ENCODE measurements around the gene TACR2. TPM values are rescaled to one million over a fixed set of nuclear protein-coding genes. Genes with fewer than 3 reads are reported as not detected.

The TACR2 gene
- total RNA-seq, 4 donors from 2014 or later, result 0.25 to 1.2 (median 0.63) TPM

GRCh38 chr10:69425511-69426298, 9.0 kb upstream of the TACR2 start:
- Histone ChIP-seq H3K9me3 (no peaks in the 10 kb centered on the region), H3K4me3 (no peak overlapping the region), H3K36me3 (no peaks in the 10 kb centered on the region), H3K27ac (no peak overlapping the region), H3K27me3 (no peaks in the 10 kb centered on the region), H3K4me1 (peaks cover 6% of the 10 kb centered on the region)
- WGBS, result 55% methylated on average over 5 of the region's 5 CpGs
- DNase-seq (ENCODE audit: low spot score in 2 of 2), result peak in 1 of 2 donors; percentile 37
- TF ChIP-seq EP300 (IDR thresholded peaks at IDR 0.05) (no peak), POLR2AphosphoS5 (IDR thresholded peaks at IDR 0.05) (no peak), CTCF (IDR thresholded peaks at IDR 0.05) (no peak), POLR2A (IDR thresholded peaks at IDR 0.05) (no peak)

DNA sequence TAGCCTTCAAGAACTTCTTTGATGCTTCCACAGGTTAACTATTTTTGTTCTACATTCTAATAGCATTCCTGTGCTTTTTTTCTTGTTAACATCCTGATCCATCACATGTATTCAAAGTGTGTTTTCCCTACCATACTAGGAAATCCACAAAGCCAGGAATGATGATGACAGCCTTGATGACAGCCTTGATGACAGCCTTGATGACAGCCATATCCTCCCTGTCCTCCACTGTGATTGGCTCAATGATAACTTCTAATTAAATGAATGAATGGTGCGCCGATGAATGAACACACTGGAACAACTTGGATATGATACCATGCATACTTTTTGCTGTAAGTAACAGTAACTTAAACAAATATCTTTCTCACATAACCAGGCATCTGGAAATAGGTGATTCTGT, 8.3 kb upstream of the TACR2 start:
- no peak overlapping the region for H3K4me3 ChIP-seq
- no peak for TF ChIP-seq EP300 (IDR thresholded peaks at IDR 0.05)
- no peak for TF ChIP-seq POLR2AphosphoS5 (IDR thresholded peaks at IDR 0.05)
- TF ChIP-seq CTCF (IDR thresholded peaks at IDR 0.05), result no peak
- TF ChIP-seq POLR2A (IDR thresholded peaks at IDR 0.05), result no peak
- no peaks in the 10 kb centered on the region for H3K27me3 ChIP-seq
- no peak for DNase-seq (ENCODE audit: low spot score in 2 of 2)
- 96% methylated on average over 2 of the region's 2 CpGs for WGBS
- no peak overlapping the region for H3K27ac ChIP-seq
- H3K36me3 ChIP-seq, result no peaks in the 10 kb centered on the region
- H3K9me3 ChIP-seq, result no peaks in the 10 kb centered on the region
- H3K4me1 ChIP-seq, result peaks cover 6% of the 10 kb centered on the region

- no peak overlapping the region for H3K27ac ChIP-seq
- H3K4me1 ChIP-seq, result peaks cover 6% of the 10 kb centered on the region
- DNase-seq (ENCODE audit: low spot score in 2 of 2), result no peak
Measured at GRCh38 chr10:69422676-69423075, 6.0 kb upstream of the TACR2 start.

GRCh38 chr10:69421611-69422308, 5.0 kb upstream of the TACR2 start:
- TF ChIP-seq POLR2AphosphoS5 (IDR thresholded peaks at IDR 0.05) (no peak), POLR2A (IDR thresholded peaks at IDR 0.05) (no peak), EP300 (IDR thresholded peaks at IDR 0.05) (no peak), CTCF (IDR thresholded peaks at IDR 0.05) (no peak)
- Histone ChIP-seq H3K27ac (no peak overlapping the region), H3K36me3 (no peaks in the 10 kb centered on the region), H3K9me3 (no peaks in the 10 kb centered on the region), H3K27me3 (no peaks in the 10 kb centered on the region), H3K4me3 (no peak overlapping the region), H3K4me1 (peaks cover 6% of the 10 kb centered on the region)
- DNase-seq (ENCODE audit: low spot score in 2 of 2), result peak in 1 of 2 donors; percentile 40
- WGBS, result 76% methylated on average over 10 of the region's 13 CpGs

More at GRCh38 chr10:69422676-69423075, 6.0 kb upstream of the TACR2 start:
- no peak overlapping the region for H3K4me3 ChIP-seq
- no peaks in the 10 kb centered on the region for H3K36me3 ChIP-seq
- TF ChIP-seq POLR2A (IDR thresholded peaks at IDR 0.05), result no peak
- no peak for TF ChIP-seq POLR2AphosphoS5 (IDR thresholded peaks at IDR 0.05)
- TF ChIP-seq EP300 (IDR thresholded peaks at IDR 0.05), result no peak
- no peak for TF ChIP-seq CTCF (IDR thresholded peaks at IDR 0.05)
- WGBS, result 87% methylated on average over 4 of the region's 4 CpGs
- H3K27me3 ChIP-seq, result no peaks in the 10 kb centered on the region
- H3K9me3 ChIP-seq, result no peaks in the 10 kb centered on the region

GRCh38 chr10:69419744-69420126, 3.0 kb upstream of the TACR2 start:
- WGBS, result 90% methylated on average over 11 of the region's 11 CpGs
- peak in 1 of 2 donors; percentile 55 for DNase-seq (ENCODE audit: low spot score in 2 of 2)
- no peak overlapping the region for H3K27ac ChIP-seq

More at GRCh38 chr10:69419744-69420126, 3.0 kb upstream of the TACR2 start:
- H3K27me3 ChIP-seq, result no peaks in the 10 kb centered on the region
- no peak overlapping the region for H3K4me3 ChIP-seq
- H3K4me1 ChIP-seq, result peaks cover 3% of the 10 kb centered on the region
- no peaks in the 10 kb centered on the region for H3K9me3 ChIP-seq
- no peaks in the 10 kb centered on the region for H3K36me3 ChIP-seq
- TF ChIP-seq POLR2AphosphoS5 (IDR thresholded peaks at IDR 0.05), result no peak
- TF ChIP-seq EP300 (IDR thresholded peaks at IDR 0.05), result no peak
- TF ChIP-seq CTCF (IDR thresholded peaks at IDR 0.05), result no peak
- TF ChIP-seq POLR2A (IDR thresholded peaks at IDR 0.05), result no peak
